ENCODE data around the gene SMAD4. TPM values are rescaled to one million over a fixed set of nuclear protein-coding genes. Genes with fewer than 3 reads are reported as not detected.

SMAD4 gene
- total RNA-seq, 2 donors from 2014 or later, result 132 to 133 TPM

DNA sequence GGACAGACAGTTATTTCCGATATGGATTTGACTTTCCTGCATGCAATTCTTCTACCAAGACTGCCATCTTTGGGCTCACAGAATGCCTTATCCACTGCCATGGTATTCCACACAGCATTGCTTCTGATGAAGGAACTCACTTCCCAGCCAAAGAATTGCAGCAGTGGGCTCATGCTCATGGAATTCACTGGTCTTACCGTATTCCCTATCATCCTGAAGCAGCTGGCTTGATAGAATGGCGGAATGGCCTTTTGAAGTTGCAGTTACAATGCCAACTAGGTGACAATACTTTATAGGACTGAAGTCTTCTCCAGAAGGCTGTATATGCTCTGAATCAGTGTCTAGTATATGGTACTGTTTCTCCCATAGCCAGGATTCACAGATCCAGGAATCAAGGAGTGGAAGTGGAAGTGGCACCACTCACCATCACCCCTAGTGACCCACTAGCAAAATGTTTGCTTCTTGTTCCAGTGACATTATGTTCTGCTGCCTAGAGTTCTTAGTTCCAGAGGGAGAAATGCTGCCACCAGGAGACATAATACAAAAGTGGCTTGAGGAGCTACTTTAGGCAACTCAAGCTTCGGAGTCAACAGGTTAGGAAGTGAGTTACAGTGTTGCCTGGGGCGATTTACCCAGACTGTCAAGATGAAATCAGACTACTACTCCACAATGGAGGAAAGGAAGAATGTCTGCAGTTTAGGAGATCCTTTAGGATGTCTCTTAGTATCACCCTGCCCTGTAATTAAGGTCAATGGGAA is 23.8 kb upstream of the SMAD4 start:
- Mint-ChIP-seq H3K9me3 (peaks cover 17% of the 10 kb centered on the region), H3K27ac (peak overlapping the region; percentile 85), H3K36me3 (ENCODE audit: low read depth) (no peaks in the 10 kb centered on the region), H3K4me1 (peaks cover 38% of the 10 kb centered on the region), H3K4me3 (no peak overlapping the region), H3K27me3 (ENCODE audit: insufficient read depth) (no peaks in the 10 kb centered on the region)
- Histone ChIP-seq H3K27ac (ENCODE audit: low read depth, low read length) (no peak overlapping the region), H3K4me3 (ENCODE audit: low read length) (no peak overlapping the region), H3K9ac (ENCODE audit: extremely low read depth, low read length, poor library complexity, severe bottlenecking) (no peak overlapping the region), H3K36me3 (ENCODE audit: control insufficient read depth, insufficient read depth, low read length) (no peaks in the 10 kb centered on the region), H3K27me3 (ENCODE audit: control insufficient read depth, insufficient read depth, low read length, poor library complexity, severe bottlenecking) (no peaks in the 10 kb centered on the region), H3K4me1 (ENCODE audit: control insufficient read depth, insufficient read depth, low read length) (peaks cover 2% of the 10 kb centered on the region), H3K9me3 (ENCODE audit: control insufficient read depth, low read length) (no peaks in the 10 kb centered on the region)
- peak; percentile 54 for TF ChIP-seq CTCF (conservative IDR thresholded peaks at IDR 0.05)
- DNase-seq, result no peak
- 74 to 86% methylated on average over 4 to 5 of the region's 5 CpGs for WGBS, 2 experiments (ENCODE audit: insufficient coverage in 1 of 2, insufficient read length in 1 of 2)

- TF ChIP-seq CTCF (conservative IDR thresholded peaks at IDR 0.05), result peak; percentile 22
- H3K27me3 Mint-ChIP-seq (ENCODE audit: insufficient read depth), result no peaks in the 10 kb centered on the region
Observed at GRCh38 chr18:51006948-51007789, 22.8 kb upstream of the SMAD4 start.

DNA sequence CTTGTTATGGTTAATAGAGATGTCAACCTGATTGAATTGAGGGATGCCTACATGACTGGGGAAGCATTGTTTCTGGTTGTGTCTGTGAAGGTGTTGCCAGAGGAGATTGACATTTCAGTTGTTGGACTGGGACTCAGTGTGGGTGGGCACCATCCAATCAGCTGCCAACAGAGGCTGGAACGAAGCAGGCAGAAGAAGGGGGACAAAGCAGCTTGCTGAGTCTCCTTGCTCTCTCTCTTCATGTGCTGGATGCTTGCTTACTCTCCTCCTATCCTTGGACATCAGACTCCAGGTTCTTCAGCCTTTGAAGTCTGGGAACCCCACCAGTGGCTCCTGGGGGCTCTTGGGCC is 22.2 kb upstream of the SMAD4 start:
- DNase-seq, result no peak
- Mint-ChIP-seq H3K27me3 (ENCODE audit: insufficient read depth) (no peaks in the 10 kb centered on the region), H3K4me1 (peaks cover 38% of the 10 kb centered on the region), H3K9me3 (peaks cover 6% of the 10 kb centered on the region), H3K27ac (peak overlapping the region; percentile 94), H3K36me3 (ENCODE audit: low read depth) (no peaks in the 10 kb centered on the region), H3K4me3 (no peak overlapping the region)
- 88% methylated on average over 1 of the region's 1 CpG; no CpG with 5 or more reads in 1 of the 2 experiments for WGBS, 2 experiments (ENCODE audit: insufficient coverage in 1 of 2, insufficient read length in 1 of 2)
- H3K9ac ChIP-seq (ENCODE audit: extremely low read depth, low read length, poor library complexity, severe bottlenecking), result no peak overlapping the region
- no peaks in the 10 kb centered on the region for H3K27me3 ChIP-seq (ENCODE audit: control insufficient read depth, insufficient read depth, low read length, poor library complexity, severe bottlenecking)
- H3K36me3 ChIP-seq (ENCODE audit: control insufficient read depth, insufficient read depth, low read length), result no peaks in the 10 kb centered on the region
- no peak overlapping the region for H3K4me3 ChIP-seq (ENCODE audit: low read length)
- no peaks in the 10 kb centered on the region for H3K9me3 ChIP-seq (ENCODE audit: control insufficient read depth, low read length)
- TF ChIP-seq CTCF (conservative IDR thresholded peaks at IDR 0.05), result no peak
- H3K4me1 ChIP-seq (ENCODE audit: control insufficient read depth, insufficient read depth, low read length), result peaks cover 2% of the 10 kb centered on the region
- no peak overlapping the region for H3K27ac ChIP-seq (ENCODE audit: low read depth, low read length)

More at GRCh38 chr18:51006948-51007789, 22.8 kb upstream of the SMAD4 start:
- no peak overlapping the region for H3K4me3 ChIP-seq (ENCODE audit: low read length)
- Mint-ChIP-seq H3K4me3 (no peak overlapping the region), H3K27ac (peak overlapping the region; percentile 94), H3K9me3 (peaks cover 11% of the 10 kb centered on the region), H3K4me1 (peaks cover 38% of the 10 kb centered on the region), H3K36me3 (ENCODE audit: low read depth) (no peaks in the 10 kb centered on the region)
- H3K27me3 ChIP-seq (ENCODE audit: control insufficient read depth, insufficient read depth, low read length, poor library complexity, severe bottlenecking), result no peaks in the 10 kb centered on the region
- peak overlapping the region; percentile 47 for H3K9ac ChIP-seq (ENCODE audit: extremely low read depth, low read length, poor library complexity, severe bottlenecking)
- no peaks in the 10 kb centered on the region for H3K9me3 ChIP-seq (ENCODE audit: control insufficient read depth, low read length)
- no peaks in the 10 kb centered on the region for H3K36me3 ChIP-seq (ENCODE audit: control insufficient read depth, insufficient read depth, low read length)
- DNase-seq, result no peak
- 78 to 100% methylated on average over 1 to 8 of the region's 13 CpGs for WGBS, 2 experiments (ENCODE audit: insufficient coverage in 1 of 2, insufficient read length in 1 of 2)
- no peak overlapping the region for H3K27ac ChIP-seq (ENCODE audit: low read depth, low read length)
- peaks cover 2% of the 10 kb centered on the region for H3K4me1 ChIP-seq (ENCODE audit: control insufficient read depth, insufficient read depth, low read length)
